ENCODE data around the gene TTLL7. TPM values are rescaled to one million over a fixed set of nuclear protein-coding genes. Genes with fewer than 3 reads are reported as not detected.

TTLL7 gene
- total RNA-seq = 7.7 and 9.1 TPM in 2 replicates

DNA sequence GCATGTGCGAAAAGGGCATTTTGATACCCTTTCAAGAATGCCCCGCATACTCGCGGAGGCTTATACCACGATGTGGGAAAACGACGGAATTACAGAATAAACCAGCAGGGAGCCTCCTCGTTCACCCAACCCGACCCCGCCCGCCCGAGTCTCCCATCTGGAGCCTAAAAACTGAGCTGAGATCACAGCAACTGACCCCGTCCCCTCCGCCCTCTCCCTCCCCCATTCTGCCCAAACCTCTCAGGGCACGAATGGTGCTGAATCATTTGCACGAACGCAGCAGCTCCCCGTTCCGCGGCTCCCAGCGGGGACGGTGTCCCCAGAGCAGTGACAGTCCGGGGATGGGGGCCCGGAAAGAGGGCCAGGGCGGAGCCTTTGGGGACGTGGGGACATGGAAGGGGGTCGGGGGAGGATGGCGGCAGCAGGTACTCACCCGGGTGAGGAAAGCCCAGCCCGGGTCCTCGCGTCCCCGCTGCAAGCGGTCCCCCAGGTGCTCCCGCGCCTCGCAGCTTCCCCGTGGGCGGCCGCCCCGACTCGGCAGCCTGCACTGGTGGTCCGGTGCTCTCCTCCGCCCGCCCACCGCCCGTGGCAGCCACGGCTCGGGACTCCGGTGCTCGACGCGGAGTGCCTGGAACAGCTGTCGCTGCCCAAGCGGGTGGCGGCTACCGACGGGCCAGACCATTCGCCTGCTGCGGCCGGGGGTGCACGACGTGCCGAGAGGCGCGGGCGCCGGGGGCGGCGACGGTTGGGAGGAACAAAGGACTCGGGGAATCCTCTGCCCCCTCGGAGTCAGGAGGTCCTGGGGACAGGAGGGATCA is at the start of gene TTLL7:
Gene TTLL7 (minus strand): TSS at position 635 of the 818 bp plus-strand sequence. CDS start 46,921 bp downstream, outside the sequence.
- TF ChIP-seq, protein P1, sequence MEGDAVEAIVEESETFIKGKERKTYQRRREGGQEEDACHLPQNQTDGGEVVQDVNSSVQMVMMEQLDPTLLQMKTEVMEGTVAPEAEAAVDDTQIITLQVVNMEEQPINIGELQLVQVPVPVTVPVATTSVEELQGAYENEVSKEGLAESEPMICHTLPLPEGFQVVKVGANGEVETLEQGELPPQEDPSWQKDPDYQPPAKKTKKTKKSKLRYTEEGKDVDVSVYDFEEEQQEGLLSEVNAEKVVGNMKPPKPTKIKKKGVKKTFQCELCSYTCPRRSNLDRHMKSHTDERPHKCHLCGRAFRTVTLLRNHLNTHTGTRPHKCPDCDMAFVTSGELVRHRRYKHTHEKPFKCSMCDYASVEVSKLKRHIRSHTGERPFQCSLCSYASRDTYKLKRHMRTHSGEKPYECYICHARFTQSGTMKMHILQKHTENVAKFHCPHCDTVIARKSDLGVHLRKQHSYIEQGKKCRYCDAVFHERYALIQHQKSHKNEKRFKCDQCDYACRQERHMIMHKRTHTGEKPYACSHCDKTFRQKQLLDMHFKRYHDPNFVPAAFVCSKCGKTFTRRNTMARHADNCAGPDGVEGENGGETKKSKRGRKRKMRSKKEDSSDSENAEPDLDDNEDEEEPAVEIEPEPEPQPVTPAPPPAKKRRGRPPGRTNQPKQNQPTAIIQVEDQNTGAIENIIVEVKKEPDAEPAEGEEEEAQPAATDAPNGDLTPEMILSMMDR (IDR thresholded peaks at IDR 0.05; ENCODE audit: insufficient read depth, low read depth, low read length) = no peak
- DNase-seq (ENCODE audit: low read depth) = peak; percentile 10
- peak within 1 kb of the TSS; percentile 74 for H3K4me3 ChIP-seq (ENCODE audit: low read depth, low read length)

GRCh38 chr1:84042461-84042860 is 43.5 kb upstream of the TTLL7 start:
- H3K4me3 ChIP-seq (ENCODE audit: low read depth, low read length) = no peak overlapping the region
- DNase-seq (ENCODE audit: low read depth) = no peak
- TF ChIP-seq, protein P1 (IDR thresholded peaks at IDR 0.05; ENCODE audit: insufficient read depth, low read depth, low read length) = no peak

DNA sequence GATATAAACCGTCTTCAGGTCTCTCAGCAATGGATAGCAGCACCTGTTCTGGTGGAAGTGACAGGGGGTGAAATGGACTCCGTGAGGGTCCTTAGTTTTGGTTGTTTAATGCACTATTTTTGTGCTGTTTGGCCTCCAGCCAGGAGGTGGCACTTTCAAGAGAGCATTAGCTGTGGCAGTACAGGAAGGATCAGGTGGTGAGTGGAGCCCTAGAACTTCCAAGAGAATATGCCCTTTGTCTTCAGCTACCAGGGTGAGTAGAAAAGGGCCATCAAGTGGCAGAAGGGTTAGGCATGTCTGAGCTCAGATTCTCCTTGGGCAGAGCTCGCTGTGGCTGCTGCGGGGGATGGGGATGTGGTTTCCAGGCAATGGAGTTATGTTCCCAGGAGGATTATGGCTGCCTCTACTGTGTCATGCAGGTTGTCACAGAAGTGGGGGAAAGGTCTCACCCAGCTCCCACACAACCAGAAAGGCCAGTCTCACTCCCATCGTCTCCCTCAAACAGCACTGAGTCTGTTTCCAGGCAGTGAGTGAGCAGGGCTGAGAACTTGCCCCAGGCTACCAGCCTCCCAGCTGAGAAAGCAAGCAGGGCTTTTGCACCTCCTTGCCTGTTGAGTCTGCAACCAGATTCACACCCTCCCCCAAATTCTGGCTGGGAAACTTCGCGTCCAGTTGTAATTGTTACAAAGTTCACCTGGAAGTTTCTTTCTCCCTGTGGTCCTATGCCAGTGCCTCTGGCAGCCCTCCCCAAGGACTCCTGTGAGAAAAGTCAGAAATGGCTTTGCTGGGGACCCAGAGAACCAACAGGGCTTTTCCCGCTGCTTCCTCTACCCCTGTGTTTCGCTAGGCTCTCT is 39.1 kb upstream of the TTLL7 start:
- no peak for DNase-seq (ENCODE audit: low read depth)
- TF ChIP-seq, protein P1 (IDR thresholded peaks at IDR 0.05; ENCODE audit: insufficient read depth, low read depth, low read length) = no peak
- no peak overlapping the region for H3K4me3 ChIP-seq (ENCODE audit: low read depth, low read length)

- no peak overlapping the region for H3K4me3 ChIP-seq (ENCODE audit: low read depth, low read length)
- TF ChIP-seq, protein P1 (IDR thresholded peaks at IDR 0.05; ENCODE audit: insufficient read depth, low read depth, low read length) = no peak
- no peak for DNase-seq (ENCODE audit: low read depth)
Observed at GRCh38 chr1:84031802-84032327, 32.9 kb upstream of the TTLL7 start.

- TF ChIP-seq, protein P1 (IDR thresholded peaks at IDR 0.05; ENCODE audit: insufficient read depth, low read depth, low read length) = no peak
- no peak overlapping the region for H3K4me3 ChIP-seq (ENCODE audit: low read depth, low read length)
- DNase-seq (ENCODE audit: low read depth) = no peak
Observed at GRCh38 chr1:84027368-84027767, 28.4 kb upstream of the TTLL7 start.

DNA sequence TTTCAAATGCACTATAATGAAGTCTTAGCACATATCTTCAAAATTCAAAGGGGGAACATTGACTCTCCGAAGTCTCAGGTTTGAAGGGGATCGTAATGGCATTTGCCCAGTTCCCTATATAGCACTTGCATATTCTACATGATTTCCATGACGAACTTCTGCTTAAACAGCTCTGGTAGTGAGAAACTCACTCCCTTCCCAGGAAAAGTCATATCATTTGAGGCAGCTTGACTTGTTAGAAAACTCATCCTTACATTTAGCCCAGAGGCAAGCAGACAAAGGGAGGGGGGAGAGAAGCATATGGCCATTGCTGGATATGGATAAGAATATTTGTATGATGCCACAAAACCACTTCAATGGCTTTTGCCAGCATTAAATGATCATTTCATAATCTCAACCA is 27.0 kb upstream of the TTLL7 start:
- DNase-seq (ENCODE audit: low read depth) = no peak
- TF ChIP-seq, protein P1 (IDR thresholded peaks at IDR 0.05; ENCODE audit: insufficient read depth, low read depth, low read length) = no peak
- H3K4me3 ChIP-seq (ENCODE audit: low read depth, low read length) = no peak overlapping the region
